GM18951 (cell line): Measurements from ENCODE around the gene ARV1.

Experiments used
- POLR2A ChIP-seq: IDR thresholded peaks from 4 replicates; pipeline ENCODE4 v1.6.1; 2011; ENCODE audit warnings: mild to moderate bottlenecking; ENCODE audit not compliant: insufficient read length, insufficient read depth; ENCODE audit errors: extremely low read depth
- in situ Hi-C: fragments of 300-500 bp; cut with MboI; formaldehyde crosslinking; loops from one replicate; pipeline ENCODE4 v1.12.0; 2022; ENCODE audit warnings: low sequenced_read_pairs, mixed read lengths, inconsistent platforms; ENCODE audit not compliant: unreplicated experiment

The ARV1 gene

GRCh38 chr1:230978491-230979388 is at the start of gene ARV1, which contains the start of gene TTC13:
Gene ARV1 (plus strand): TSS chr1:230979094. CDS start chr1:230979106, 12 bp downstream.
Gene TTC13 (minus strand): TSS chr1:230978861. CDS start chr1:230978830, 31 bp downstream.
- TF ChIP-seq POLR2A: peak; percentile 82

GRCh38 chr1:230930986-230931385 is 47.9 kb upstream of the ARV1 start:
- in situ Hi-C loops: no loop called here
- no peak for TF ChIP-seq POLR2A

More at GRCh38 chr1:230978491-230979388, at the start of gene ARV1, which contains the start of gene TTC13:
- in situ Hi-C loops: loop anchor here (10.0 kb wide), 1 partner anchor 64 kb away; no protein-coding TSS in a partner anchor

DNA sequence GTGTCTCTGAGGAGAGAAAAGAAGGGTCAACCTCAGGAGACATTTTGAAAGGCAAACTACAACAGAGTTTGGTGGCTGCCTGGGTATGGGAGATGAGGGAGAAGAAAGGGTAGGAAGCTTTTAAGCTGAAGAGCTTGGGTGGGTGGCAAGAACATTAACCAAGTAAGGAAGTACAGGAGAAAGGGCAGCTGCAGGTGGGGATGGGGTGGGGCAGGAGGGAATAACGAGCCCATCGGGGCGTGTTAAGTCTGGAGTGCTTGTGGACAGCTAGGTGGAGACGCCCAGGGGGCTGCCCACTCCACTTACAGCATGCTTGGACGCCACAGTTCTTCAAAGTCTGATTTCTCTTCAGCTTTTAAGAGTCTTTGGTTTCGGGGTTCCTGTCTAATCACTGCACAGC is 43.0 kb upstream of the ARV1 start:
- no peak for TF ChIP-seq POLR2A
- in situ Hi-C loops: no loop called here

- in situ Hi-C loops: no loop called here
- no peak for TF ChIP-seq POLR2A
These were observed 42.4 kb upstream of the ARV1 start for GRCh38 chr1:230936475-230936874.

DNA sequence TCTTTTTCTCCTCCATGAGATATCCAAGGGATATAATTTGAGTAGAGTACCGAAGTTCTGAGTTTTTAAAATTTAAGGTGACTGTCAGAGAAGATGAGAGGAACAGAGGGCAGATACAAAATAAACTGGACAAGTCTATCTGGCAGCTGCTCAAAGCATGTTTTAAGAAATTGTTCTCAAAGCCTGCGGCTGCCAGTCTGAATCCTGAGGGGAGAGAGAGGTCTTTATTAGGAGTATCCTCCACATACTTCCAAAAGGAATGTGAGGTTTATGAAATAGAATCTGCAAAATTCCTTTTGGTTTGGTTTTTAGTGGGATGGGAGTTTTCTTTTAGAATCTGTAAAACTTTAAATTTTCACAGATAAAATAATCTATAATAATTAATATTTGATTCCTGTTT is 41.5 kb upstream of the ARV1 start:
- TF ChIP-seq POLR2A: no peak
- in situ Hi-C loops: no loop called here

DNA sequence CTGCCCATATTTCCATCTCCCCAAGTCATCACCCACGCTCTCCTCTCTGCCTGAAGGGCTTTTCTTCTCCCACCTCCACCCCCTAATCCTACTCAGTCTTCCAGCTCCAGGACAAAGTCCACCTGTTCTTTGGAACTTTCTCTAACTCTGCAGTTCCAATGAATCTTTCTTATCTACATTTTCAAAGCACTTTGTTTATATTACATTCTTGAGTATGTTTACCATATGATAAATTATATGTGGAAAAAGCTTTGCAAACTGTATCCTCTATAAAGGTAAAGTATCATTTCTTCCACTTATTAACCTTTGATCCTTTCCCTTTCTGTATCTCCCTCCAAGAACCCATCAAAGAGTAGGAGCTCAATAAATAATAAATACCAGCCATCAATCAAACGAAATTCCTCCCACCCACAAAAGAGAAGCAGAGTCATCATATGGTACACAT is 39.9 kb upstream of the ARV1 start:
- no peak for TF ChIP-seq POLR2A
- in situ Hi-C loops: no loop called here

DNA sequence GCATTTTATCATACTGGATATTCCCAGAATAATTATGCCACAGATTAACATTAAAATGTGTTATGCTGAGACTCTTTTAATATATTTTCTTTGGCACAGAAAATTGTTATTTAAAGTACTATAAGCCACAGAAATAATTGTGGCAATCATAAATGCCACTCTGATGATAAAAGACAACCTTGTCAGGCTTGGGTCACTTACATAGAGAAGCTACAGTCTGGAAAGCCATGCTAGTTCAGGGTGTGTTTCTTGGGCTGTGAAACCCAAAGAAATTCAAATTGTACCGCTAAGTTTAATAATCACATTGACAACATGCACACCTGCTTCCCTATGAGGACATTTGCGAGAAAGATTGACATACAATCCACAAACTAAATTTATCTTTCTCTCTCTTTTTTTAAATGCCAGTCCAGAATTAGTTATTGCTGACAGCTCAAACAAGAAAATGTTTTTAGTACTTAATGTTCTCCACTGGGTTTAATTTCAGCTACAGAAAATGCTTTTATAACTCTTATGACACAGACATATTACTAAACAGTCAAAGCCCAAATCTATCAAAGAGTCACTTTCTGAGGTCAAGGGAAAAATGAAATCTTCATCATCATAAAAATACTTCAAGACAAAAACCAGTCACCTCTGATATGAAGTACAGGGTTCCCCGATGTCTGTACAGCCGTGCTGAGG is 38.9 kb upstream of the ARV1 start:
- in situ Hi-C loops: no loop called here
- TF ChIP-seq POLR2A: no peak

GRCh38 chr1:230940848-230941247 is 38.0 kb upstream of the ARV1 start:
- TF ChIP-seq POLR2A: no peak
- in situ Hi-C loops: no loop called here

GRCh38 chr1:230943048-230943593 is 35.8 kb upstream of the ARV1 start:
- in situ Hi-C loops: no loop called here
- no peak for TF ChIP-seq POLR2A

- in situ Hi-C loops: no loop called here
- TF ChIP-seq POLR2A: no peak
These were observed 30.6 kb upstream of the ARV1 start for GRCh38 chr1:230948301-230948700.

GRCh38 chr1:230948903-230949302 is 30.0 kb upstream of the ARV1 start:
- in situ Hi-C loops: no loop called here
- no peak for TF ChIP-seq POLR2A

DNA sequence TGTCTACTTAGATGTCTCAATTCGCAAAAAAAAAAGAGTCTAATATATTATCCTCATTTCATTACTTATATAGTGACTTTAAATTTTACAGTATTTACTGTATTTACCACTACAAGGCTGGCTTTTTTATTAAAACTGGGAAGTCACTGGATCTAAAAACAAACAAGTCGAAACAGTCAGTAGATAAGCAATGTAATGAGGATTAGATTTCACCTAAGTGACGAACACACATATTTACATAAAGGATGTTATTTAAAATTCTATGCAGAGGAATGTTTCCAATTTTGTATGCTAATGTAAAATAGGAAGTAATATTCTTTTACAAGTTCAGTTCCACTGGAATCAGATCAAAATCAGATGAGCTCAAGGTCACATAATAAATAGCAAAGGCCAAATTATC is 28.5 kb upstream of the ARV1 start:
- in situ Hi-C loops: no loop called here
- TF ChIP-seq POLR2A: no peak

DNA sequence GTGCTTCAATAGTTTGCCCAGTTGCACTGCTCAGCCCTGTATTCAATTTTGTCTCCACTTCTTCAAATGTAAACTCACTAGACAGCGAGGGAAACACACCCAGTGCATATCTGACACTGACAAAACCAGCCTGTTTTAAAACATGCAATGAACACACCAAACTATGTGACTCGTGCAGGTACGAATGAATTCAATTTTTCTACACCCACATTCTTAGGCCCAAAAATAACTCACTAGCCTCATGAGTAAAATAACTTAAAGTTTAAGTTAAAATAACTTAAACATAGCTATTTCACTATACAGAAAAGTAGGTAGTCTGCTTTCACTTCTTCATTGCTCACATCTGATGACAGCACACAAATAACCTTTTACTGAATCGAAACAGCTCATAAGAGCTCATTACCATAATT is 21.3 kb upstream of the ARV1 start:
- TF ChIP-seq POLR2A: no peak
- in situ Hi-C loops: no loop called here

DNA sequence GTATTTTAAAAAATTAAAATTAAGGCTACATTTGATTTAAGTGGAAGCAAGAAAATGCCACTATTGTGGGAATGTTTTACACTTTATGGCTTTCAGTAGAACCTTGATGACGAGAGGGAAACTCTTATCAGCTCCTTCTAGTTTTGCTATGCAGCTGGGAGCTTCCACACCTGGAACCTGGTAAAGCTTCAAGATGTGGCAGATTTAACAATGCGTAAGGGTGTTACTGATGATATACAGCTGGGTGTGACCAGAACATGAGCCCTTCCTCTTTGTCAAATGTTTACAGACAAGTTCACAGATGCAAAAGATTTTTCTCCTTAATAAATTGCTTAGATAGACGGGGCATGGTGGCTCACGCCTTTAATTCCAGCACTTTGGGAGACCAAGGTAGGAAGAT is 20.5 kb upstream of the ARV1 start:
- TF ChIP-seq POLR2A: no peak
- in situ Hi-C loops: no loop called here

DNA sequence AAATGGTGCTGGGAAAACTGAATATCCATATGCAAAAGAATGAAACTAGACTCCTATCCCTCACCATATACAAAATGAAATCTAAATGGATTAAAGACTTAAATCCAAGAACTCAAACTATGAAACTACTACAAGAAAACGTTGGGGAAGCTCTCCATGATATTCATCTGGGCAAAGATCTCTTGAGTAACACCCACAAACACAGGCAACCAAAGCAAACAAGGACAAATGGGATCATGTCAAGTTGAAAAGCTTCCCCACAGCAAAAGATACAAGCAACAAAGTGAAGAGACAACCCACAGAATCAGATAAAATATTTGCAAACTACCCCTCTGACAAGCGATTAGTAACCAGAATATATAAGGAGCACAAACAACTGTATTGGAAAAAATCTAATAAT is 14.0 kb upstream of the ARV1 start:
- in situ Hi-C loops: no loop called here
- TF ChIP-seq POLR2A: no peak
